GM18511 (cell line): ENCODE results near the gene CATSPER3.

Experiments used
- ATAC-seq: cut with Tn5 transposase; IDR thresholded peaks from one replicate; pipeline ENCODE4 v1.9.1; 2021; ENCODE audit warnings: mild to moderate bottlenecking, moderate library complexity; ENCODE audit not compliant: unreplicated experiment

The CATSPER3 gene

DNA sequence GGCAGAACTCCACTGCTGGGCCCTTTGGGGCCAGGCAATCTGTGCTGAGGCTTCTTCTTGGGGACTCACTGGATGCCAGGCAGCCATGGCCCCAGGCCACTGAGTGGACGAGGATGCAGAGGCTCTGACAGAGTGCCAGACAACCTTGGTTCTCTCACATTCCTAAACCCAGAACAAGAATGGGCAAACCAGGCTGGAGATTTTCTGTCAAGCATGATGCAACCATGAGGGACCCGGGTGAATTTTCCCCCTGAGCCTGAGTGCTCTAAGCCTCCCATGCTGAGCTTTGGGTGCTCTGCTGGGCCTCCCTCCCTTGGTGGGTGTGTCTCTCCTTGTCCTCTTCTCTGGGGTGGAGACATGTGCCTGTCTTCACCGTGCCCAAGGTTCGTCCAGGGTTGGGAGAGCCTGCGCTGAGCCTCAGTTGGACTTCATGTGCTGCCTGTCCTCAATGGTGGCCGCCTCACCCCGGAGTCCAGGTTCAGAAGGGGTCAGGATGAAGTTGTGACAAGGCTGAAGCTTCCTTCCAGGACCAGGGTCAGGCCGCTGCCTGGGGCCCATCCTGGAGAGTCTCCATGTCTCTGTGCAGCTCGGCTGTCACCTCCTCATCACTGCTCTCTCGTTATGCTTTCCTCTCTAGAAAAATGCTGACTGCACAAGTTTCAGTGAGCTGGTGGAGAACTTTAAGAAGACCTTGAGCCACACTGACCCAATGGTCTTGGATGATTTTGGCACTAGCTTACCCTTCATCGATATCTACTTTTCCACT lies 42.2 kb downstream of the CATSPER3 start:
- ATAC-seq = no peak

DNA sequence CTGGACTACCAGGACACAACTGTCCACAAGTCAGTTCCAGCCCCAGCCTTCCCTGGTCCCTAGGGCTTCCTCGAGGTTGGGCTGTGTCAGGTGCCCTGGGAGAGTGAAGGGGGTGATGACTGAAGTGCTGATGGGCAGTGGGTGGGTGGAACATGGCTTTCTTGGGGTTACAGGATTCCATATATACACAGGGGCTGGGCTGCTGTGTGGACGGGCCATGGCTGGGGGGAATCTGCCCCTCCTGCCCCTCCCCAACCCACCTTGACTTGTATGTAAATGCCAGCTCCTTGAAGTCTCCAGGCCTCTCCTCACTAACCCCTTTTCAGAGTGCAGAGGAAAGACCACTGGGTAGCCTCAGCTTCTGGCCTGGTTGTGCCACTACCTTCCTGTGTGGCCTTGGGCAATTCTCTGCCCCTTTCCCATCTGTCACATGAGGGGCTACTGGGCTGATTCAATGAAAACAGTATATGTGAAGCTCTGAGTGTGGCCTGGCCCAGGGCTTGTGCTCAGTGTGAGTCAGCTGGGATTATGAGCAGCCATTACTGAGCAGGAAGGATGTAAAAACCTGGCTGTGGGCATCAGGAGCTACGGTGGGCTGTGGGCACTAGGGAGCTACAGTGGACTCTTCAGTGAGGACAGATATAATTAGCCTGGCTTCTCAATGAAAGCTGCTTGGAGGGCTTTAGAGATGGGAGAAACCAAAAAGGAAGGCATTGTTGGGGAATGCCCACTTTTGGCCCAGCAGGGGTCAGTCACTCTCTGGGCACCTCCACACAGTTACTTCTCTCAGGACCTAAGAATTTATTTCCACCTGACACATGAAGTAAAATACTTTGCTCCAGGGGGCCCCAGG lies 43.0 kb downstream of the CATSPER3 start:
- no peak for ATAC-seq

DNA sequence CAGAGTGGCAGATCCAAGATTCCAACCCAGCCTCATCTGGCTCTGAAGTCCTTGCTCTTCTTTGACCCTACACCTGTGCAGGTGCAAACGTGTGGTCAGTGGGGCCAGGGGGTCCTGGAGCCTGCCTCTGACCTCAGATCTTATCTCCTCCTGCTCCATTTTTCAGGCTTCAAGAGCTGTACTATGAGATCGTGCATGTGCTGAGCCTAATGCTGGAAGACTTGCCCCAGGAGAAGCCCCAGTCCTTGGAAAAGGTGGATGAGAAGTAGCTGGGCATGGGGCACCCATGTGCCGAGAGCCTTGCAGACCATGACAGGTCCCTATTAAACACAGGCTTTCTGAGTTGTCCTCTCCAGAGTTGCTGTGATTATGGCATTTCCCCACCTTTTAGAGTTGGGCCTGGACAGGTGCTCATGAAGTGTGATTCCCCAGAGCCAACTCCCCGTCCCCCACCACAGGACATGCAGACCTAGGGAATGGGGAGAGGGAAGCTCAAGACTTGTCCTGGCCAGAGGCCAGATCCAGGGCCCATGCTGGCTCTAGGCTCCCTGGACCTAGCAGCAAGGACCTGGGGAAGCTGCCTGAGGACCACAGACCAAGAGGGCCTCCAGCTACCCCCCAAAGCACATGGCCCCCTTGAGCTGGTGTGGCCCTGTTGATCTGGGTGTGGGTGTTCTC lies 43.8 kb downstream of the CATSPER3 start:
- no peak for ATAC-seq

DNA sequence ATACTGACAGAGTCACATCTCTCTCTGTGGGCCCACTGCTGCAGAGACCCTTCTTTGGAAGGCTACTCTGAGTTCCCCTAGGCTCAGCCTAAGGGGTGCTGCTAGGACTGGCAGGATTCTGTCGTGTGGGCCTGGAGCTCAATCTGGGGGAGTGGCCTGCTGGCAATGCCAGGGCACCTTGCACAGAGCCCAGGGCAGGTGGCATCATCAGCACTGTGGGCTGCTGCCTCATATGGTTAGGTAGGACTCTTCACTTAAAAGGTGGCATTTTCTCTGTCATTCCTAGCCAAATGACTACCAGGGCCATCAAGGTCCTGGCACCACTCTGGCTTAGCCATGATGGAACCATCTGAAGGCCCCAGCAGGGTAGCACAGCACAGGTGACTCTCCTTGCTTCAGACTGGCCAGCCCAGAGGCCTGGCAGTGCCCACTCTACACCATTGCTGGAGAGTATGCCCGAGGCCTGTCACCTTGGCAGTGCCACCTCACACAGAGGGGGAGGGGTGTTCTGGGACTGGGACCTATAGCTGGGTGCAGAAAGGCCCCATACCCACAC lies 44.4 kb downstream of the CATSPER3 start:
- no peak for ATAC-seq

DNA sequence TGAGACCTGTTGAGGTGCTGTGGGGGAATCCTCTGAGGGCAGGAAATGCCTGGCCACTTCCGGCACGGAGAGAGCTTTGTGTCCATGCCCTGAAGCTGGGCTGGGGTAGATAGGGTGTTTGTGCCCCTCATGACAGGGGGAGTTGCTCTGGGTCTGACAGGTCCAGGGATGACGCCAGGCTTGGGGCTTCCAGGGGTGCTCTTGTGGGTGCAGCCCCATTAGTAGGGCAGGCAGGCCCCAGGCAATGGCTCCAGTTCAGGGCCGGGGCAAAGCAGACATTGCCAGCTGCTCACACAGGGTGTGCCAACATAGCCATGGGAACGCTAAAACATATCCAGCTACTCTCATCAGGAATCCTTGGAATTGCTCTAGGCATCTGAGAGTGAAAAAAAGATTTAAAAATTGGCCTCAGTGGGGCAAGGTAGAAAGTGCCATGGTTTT lies 45.3 kb downstream of the CATSPER3 start:
- no peak for ATAC-seq

DNA sequence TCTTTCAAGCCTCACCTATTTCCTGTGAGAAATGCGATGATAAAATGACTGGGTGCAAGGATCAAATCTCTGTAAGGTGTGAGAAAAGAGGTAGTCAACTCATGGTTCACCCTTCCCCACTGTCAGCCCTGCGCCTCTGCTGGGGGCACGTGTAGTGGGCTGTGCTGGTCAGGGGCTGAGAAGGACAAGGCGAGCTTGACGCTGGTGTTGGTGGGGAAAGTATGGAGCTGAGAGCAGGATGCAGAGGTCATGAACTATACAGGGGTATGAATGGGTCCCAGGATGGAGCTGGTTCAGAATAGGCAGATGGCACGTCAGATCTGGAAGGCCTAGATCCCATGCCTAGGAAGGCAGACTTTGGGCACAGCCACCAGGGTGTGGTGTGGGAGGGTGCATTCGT lies 45.7 kb downstream of the CATSPER3 start:
- ATAC-seq = no peak

DNA sequence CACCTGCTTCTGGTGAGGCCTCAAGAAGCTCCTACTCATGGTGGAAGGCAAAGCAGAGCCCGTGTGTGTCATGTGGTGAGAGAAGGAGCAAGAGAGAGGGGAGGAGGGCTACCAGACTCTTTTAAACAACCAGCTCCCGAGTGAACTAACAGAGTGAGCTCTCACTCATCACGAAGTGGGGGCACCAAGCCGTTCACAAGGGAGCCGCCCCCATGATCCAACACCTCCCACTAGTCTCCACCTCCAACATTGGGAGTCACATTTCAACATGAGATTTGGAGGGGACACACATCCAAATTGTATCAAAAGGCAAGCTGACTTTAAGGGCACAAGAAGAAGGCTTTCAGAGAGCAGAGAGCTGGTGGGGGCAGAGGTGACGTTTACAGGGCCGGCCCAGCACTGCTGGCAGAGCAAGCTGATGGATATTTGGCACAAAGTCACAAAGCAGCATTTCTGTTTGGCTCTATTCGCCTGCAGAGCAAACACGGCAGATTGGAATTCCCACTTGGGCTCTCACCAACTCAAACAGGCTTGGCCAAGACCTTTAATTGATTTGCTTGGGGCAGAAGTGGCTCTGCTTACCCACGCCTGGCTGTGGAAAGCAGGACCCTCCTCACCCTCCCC lies 46.4 kb downstream of the CATSPER3 start:
- ATAC-seq = no peak

DNA sequence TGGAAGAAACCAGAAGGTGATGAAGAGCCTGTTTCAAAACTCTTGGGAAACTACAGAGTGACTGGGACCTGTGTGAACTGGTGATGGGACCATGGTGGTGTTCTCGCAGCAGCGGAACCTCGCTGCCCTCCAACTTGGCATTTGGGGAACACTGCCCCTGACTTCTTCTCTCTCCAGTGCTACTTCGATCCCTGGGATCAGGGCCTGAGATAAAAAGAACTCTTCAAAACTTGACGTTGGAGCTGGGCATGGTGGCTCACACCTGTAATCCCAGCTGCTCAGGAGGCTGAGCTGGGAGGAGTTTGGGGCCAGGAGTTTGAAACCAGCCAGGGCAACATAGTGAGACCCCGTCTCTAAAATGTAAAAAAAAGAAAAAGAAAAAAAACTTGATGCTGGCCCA lies 48.2 kb downstream of the CATSPER3 start:
- ATAC-seq = no peak

DNA sequence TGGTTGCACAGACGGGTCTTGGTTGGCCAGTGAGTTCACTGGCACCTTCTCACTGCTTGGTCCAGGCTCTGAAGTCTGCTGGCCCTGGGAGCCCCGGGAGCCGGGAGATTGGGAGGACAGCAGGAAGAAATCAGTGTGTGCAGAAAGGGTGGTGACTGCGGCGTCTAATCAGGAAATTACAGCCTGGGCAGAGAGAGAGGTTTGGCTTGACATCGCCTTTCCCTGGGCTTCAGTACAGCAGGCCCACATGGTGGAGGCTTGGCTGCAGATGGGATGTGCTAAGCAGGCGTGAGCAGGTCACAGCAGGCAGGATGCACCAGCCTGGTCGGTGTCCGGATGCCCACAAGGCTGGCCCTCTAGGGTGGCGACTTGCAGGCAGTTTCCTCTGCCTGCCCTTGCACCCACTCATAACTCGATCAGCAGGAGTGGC lies 49.2 kb downstream of the CATSPER3 start:
- ATAC-seq = no peak

DNA sequence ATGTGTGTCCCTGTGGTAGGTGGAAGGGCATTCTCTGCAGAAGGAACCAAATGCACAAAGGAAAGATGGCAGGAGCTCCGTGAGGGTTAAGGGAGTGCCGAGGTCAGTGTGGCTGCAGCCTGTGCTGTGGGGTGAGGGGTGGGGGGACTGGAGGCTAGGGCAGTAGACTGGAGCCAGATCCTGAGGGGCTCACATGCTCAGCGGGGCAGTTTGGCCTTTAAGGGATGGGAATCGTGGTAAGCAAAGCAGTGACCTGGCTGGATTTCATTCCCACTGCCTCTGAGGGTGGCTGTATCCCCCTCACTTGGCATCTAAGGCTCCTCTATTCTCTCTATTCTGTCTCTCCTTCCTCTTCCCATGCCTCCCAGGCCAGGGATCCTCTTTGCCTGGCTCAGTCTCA lies 50.8 kb downstream of the CATSPER3 start:
- ATAC-seq = no peak

DNA sequence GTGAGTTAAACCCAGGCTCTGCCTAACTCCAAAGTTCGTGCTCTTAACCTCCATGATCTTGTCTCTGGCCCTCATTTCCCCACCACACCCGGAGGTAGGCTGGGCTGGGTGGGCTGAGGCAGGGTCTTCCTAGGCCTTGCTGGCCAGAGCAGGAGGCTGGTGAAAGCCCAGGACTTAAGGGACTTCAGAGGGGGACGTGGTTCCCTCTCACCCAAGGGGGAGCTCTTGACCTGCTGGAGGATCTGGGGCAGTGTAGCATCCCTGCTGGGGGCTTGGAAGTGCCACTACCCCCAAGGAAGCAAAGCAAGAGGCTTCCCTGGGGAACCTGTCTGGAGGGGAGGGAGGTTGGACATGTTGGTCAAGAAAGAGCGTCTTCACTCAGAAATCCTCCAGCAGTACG lies 51.6 kb downstream of the CATSPER3 start:
- ATAC-seq = no peak

DNA sequence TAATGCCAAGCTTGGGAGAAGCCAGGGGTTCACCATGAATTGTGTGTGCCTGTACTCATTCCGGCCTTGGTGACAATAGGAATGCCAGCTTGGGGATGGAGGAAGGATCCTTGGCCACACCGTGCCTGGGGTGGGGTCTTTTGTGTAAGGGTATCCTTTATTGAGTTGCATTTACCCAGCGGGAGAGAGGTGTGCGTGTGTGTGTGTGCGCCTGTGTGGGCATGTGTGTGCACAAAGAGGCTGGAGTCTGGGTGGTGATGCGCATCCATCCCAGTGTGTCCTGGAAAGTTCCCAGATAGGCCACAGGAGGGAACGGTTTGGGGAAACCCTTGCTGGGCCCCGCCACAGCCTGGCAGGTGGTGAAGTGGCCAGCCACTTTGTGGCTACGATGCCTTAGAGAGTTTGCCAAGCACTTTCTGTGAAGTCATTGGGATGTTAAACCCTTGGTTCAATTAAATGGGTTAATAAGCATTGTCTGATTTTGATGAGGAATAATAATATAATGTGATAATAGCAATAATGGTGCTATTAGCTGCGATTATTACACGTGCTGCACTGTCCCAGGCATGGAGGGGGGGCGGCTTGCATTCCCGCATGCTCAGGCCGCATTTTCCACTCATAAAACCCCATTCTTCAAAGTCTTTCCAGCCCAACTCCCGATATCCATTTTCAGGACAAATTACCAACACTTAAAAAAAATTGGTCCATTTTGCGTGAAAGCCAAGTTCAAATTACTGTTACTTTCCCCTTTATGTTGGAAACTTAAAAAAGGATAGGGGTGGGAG lies 52.6 kb downstream of the CATSPER3 start:
- no peak for ATAC-seq

DNA sequence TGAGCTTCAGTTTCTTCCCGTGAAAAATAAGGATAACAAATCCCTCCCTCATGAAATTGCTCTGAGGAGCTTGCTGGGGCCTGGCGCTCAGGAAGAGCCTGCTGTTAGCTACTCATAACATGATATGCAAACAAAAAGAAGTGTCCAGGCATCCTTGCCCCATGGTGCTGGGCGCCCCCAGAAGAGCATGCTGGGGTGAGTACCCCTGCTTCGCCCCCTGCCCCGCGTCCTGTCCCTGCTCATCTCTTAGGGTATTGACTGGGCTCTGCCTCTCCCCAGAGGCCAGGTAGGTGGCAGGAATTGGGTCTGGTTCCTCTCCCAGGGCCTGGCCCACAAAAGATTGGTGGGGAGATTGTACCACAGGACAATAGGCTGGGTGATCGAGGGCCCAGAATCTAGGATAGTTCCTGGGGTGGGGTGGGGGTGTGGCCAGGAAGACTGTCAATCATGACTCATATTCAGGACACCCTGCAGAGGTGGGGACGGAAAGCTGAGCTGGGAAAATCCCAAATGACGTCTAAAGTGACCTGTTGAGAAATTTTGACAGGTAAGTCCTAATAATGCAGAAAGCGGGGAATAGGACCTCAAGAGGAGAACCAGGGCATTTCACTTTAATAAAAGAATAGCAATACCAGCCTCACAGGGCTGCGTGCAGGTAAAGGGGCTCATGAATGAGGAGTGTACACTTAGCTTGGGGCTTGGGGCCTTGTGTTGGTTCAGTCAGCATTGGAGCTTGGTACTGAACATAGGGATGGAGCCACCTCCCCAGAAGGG lies 57.4 kb downstream of the CATSPER3 start:
- no peak for ATAC-seq

DNA sequence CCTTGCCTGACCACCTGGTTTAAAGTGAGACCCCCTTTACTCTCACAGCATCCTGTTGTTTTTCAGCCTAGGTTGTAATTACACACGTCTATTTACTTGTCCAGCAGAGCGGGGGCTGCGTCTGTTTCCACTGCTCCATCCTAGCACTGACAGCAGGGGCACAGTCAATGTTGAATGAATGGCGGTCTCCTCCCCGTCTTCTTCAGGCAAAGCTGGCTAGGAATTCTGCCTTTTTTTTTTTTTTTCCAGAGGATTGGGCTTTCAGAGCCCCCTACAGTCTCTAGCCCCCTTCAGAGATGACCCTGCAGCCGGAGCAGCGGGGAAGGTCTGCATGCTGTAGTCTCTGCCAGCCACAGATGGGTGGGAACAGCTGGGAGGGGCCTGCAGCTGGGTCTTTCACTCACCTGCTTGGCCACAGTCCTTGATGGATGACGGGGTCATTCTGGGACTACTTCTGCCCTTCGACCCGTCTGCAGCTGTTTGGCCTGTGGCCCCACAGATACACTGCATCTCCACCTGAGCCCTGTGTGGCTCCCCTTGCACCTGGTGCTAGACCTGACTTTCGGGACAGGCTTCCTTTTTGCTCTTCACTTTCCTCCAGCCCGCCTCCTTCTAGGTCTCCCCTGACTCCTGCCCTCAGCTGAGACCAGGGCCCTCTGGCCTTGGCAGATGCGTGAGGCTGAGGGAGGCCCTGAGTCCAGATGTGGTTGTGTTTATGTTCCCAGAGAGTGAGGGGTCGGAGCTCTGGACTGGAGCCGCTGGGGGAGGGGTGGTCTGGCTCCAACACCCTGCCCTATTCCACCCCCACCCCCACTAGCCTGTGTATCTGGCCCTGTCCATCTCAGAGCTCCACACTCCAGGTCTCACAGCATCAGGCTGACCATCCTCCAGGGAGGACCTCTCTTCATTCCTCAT lies 58.3 kb downstream of the CATSPER3 start:
- no peak for ATAC-seq

DNA sequence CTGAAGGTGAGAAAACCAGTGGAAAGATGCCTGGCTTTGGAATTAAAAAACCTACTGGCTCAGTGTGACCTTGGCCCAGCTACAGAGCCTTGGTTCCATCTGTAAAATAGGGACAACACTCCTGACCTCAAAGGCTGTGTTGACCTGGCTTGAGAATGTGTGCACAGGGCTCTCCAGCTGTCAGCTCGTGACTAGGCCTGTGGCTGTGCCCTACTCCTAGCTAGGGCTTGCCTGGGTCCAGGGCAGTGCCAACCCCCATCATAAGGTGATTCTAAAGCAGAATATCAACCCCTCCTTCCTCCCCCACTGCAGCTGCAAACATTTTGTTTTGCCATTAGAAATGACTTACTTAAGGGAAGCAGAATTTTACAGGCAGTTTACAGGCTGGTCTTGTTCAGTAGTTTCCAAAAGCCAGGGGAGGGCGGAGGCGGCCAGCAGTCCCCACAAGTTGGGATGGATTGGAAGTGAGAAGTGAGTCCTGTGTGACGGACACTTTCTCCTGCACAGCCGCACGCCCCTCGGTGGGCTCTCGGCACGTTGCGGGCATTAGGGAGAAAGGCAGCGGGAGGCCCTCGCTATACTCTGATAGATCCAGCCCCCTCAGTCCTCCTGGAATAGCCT lies 59.0 kb downstream of the CATSPER3 start:
- ATAC-seq = no peak

DNA sequence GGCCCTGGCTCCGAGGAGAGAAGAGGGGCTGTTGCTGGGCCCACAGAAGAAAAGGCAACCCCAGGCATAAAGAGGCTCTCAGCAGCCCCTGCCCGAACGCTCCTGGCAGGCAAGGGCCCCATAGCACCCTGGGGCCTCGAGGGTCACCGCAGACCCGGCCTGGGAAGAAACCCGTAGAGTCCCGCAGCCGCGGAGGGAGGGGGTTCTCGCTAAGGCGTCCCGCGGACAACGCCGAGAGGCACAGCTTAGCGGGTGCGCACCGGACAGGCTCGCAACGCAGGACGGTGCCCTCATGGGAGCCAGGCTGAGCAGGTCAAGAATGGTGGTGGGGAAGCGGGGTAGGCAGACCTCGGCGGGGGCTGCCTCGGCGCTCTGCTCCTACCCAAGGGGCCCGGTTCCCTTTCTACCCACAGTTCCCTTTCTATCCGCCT lies 59.6 kb downstream of the CATSPER3 start:
- no peak for ATAC-seq

DNA sequence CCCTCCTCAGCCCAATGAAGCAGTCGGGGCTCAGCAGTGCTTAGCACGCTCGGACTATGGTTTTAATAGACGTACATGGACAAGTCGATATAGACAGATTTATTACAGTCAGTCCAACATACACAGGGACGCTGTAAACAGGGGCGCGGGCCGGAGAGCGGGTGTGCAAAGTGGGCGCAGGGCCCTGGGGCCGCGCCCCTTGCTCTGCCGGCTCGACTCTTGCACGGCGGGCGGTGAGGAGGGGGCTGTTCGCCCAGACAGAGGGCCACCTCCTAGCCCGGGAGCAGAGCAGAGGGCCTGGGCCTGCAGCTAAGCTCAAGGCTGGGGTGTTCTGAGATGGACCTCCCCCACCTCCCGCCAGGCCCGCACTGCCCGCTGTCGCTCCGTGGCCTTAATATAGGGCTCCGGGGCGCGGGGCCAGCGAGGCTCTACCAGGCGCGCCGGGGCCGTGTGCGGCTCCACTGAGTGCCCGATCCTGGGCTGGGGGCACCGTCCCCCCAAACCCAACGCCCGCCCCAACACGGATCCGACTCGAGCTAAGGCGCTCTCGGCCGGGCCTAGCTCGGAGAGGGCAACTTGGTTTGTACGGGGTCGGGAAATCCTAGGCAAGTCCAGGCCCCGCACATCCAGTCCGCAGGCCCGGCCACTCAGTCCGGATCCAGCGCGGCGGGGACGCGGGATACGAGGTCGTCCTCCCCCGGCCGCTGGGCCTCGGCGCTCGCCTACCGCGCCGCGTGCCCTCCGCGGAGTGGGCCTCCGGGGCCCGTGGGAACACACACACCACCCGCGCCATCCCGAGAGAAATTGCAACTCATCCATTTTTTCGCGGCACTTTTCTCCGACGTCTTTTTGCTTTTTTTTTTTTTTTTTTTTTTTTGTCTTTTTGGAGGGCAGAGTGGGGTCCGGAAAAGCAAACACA lies 60.2 kb downstream of the CATSPER3 start:
- ATAC-seq = no peak
